Measurements from ENCODE around the gene PRR5L.

GRCh38 chr11:36350137-36350513 is 54.0 kb downstream of the PRR5L start:
- TF ChIP-seq CTCF (IDR thresholded peaks at IDR 0.05) (no peak), EZH2 (IDR thresholded peaks at IDR 0.05) (no peak), EZH2phosphoT487 (IDR thresholded peaks at IDR 0.05) (no peak)

All from neural progenitor cell (in vitro differentiated cells).